ENCODE data around the gene SH3TC1. TPM values are rescaled to one million over a fixed set of nuclear protein-coding genes. Genes with fewer than 3 reads are reported as not detected.

SH3TC1 gene
- total RNA-seq, 4 donors from 2014 or later = 13.7 to 18.7 (median 15.2) TPM

DNA sequence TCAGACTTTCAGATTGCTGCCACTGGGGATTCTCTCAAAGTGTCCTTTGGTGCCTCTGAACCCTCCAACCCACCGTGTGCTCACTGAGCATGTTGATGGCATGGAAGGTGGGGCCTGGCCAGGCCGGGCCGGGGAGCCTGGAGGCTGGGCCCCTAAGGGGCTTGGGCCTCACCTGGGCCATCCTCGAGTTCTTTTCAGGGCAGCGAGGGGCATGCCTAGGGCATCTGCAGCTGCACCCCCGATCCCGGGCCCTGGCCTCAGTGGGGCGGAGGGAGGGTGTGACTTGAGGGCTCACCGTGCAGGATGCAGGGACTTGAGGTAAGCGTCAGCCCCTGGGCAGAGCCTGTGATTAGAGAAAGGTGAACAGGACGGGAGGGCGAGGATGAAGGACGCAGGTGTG lies 1.6 kb upstream of the SH3TC1 start:
- Histone ChIP-seq H3K27me3 (no peaks in the 10 kb centered on the region), H3K27ac (replicated peaks in 1 of 4) (no peak overlapping the region), H3K4me3 (no peak overlapping the region), H3K36me3 (no peaks in the 10 kb centered on the region), H3K9me3 (no peaks in the 10 kb centered on the region), H3K4me1 (peaks cover 43 to 67% (median 55%) of the 10 kb centered on the region in 4 donors)
- WGBS = 94% methylated on average over 9 of the region's 13 CpGs
- no peak for TF ChIP-seq CTCF (IDR thresholded peaks at IDR 0.05)
- no peak for TF ChIP-seq POLR2AphosphoS5 (IDR thresholded peaks at IDR 0.05)
- no peak for TF ChIP-seq POLR2A (IDR thresholded peaks at IDR 0.05; ENCODE audit: low read depth)
- no peak for TF ChIP-seq EP300 (IDR thresholded peaks at IDR 0.05)
- intact Hi-C loops (cut with DNase I) = no loop called here
- no peak for DNase-seq (ENCODE audit: extremely low spot score)

DNA sequence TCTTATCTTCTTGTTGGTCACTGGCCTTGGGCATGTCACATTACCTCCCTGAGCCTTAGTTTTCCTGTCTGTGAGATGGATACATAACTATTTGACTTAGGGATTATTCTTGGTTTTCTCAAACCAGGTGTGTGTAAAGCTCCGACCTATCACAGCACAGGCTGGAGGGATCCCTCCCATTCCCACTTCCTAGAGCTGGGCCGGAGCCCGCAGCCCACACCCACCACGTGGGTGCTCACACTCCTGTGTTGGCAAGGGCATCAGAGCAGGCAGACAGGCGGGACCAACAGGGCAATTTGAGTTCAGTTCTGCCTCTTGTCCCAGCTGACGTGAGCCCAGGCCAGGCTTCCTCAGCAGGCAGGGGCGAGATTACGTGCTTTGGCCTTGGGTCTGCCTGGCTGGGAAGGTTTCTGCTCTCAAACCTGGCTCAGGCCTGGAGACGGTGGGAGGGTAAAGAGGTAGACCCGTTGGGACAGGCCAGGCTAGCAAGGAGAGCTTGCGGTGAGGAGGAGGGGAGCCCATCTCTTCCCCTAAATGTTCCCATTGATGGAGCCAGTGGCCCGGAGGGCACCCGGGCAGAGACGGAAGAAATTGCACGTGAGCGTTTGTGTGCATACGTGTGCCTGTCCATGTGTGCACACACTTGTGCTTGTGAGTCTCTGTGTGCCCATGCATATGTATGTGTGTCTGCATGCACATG lies 734 bp upstream of the SH3TC1 start:
- H3K27me3 ChIP-seq = no peaks in the 10 kb centered on the region
- no peaks in the 10 kb centered on the region for H3K9me3 ChIP-seq
- peaks cover 0 to 4% (median 0%) of the 10 kb centered on the region in 4 donors for H3K36me3 ChIP-seq
- peak overlapping the region in 2 of 4 donors; percentile 47 to 61 for H3K4me3 ChIP-seq
- WGBS = 84% methylated on average over 13 of the region's 17 CpGs
- H3K27ac ChIP-seq (replicated peaks in 1 of 4) = peak overlapping the region; percentile 28 to 80 (median 62)
- peaks cover 43 to 65% (median 50%) of the 10 kb centered on the region in 4 donors for H3K4me1 ChIP-seq
- DNase-seq (ENCODE audit: extremely low spot score) = no peak
- TF ChIP-seq POLR2AphosphoS5 (IDR thresholded peaks at IDR 0.05) (no peak), POLR2A (IDR thresholded peaks at IDR 0.05; ENCODE audit: low read depth) (no peak), CTCF (IDR thresholded peaks at IDR 0.05) (no peak), EP300 (IDR thresholded peaks at IDR 0.05) (no peak)
- intact Hi-C loops (cut with DNase I) = no loop called here

DNA sequence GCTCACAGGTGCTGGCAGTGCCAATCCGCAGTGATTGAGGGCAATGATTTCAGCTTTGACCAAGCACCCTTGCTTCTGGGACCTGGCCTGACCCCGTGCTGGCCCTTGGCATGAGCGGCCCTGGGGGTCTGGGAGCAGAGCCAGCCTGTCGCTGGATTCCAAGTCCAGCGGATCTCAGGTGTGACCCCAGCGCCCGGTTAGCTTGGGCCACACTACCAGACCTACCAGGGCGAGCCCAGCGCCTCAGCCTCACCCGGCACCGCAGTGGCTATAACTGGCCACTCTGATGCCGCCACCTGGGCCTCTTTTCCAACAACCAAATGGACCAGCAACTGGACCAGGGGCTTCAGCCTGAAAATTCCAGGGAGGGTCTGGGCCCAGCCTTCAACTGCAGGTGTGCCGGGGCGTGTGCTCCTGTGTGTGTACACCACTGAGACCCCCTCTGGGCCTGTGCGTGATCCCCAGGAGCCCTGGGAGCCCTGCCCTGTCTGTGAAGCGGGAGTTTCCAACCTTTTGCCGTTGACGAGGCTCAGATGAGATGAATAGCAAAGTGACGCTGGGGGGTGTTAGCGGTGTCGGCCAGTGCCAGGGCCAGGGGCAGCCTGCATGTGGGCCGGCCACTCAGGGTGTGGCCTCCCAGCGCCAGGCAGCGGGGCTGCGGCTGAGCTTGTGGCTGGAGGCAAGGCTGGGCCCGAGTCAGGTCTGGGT lies 658 bp downstream of the SH3TC1 start:
- no peak for DNase-seq (ENCODE audit: extremely low spot score)
- H3K4me3 ChIP-seq = peak overlapping the region; percentile 39 to 61 (median 47)
- no peak for TF ChIP-seq POLR2AphosphoS5 (IDR thresholded peaks at IDR 0.05)
- TF ChIP-seq EP300 (IDR thresholded peaks at IDR 0.05) = no peak
- TF ChIP-seq CTCF (IDR thresholded peaks at IDR 0.05) = no peak
- no peak for TF ChIP-seq POLR2A (IDR thresholded peaks at IDR 0.05; ENCODE audit: low read depth)
- H3K4me1 ChIP-seq = peaks cover 43 to 65% (median 50%) of the 10 kb centered on the region in 4 donors
- peaks cover 0 to 4% (median 0%) of the 10 kb centered on the region in 4 donors for H3K36me3 ChIP-seq
- H3K9me3 ChIP-seq = no peaks in the 10 kb centered on the region
- no peaks in the 10 kb centered on the region for H3K27me3 ChIP-seq
- peak overlapping the region; percentile 59 to 80 (median 66) for H3K27ac ChIP-seq (replicated peaks in 1 of 4)
- intact Hi-C loops (cut with DNase I) = no loop called here
- WGBS = 59% methylated on average over 2 of the region's 26 CpGs

GRCh38 chr4:8200302-8200975 lies 1.3 kb downstream of the SH3TC1 start:
- peaks cover 0 to 10% (median 0%) of the 10 kb centered on the region in 4 donors for H3K36me3 ChIP-seq
- peak; percentile 93 for DNase-seq (ENCODE audit: extremely low spot score)
- TF ChIP-seq POLR2AphosphoS5 (IDR thresholded peaks at IDR 0.05) (peak; percentile 60 to 67), POLR2A (IDR thresholded peaks at IDR 0.05; ENCODE audit: low read depth) (no peak)
- no peaks in the 10 kb centered on the region for H3K27me3 ChIP-seq
- WGBS = 79% methylated on average over 30 of the region's 30 CpGs
- peak overlapping the region; percentile 59 to 80 (median 66) for H3K27ac ChIP-seq (replicated peaks in 1 of 4)
- peaks cover 38 to 63% (median 50%) of the 10 kb centered on the region in 4 donors for H3K4me1 ChIP-seq
- H3K4me3 ChIP-seq = peak overlapping the region; percentile 39 to 61 (median 47)
- no peaks in the 10 kb centered on the region for H3K9me3 ChIP-seq
- intact Hi-C loops (cut with DNase I) = no loop called here

All from esophagus muscularis mucosa (tissue), 4 donors.